Measurements from ENCODE around the gene RBM39.

GRCh38 chr20:35729836-35730582 is 12.1 kb downstream of the RBM39 start:
- TF ChIP-seq CTCF (IDR thresholded peaks at IDR 0.05; ENCODE audit: low read length): no peak
- TF ChIP-seq EZH2 (IDR thresholded peaks at IDR 0.05; ENCODE audit: borderline replicate concordance, low read length): no peak

All from OCI-LY1 (cell line).